Iris pigment epithelial cell (primary cell): Measurements from ENCODE around the gene TRIM9.

Experiments
- DNase-seq: peaks from one replicate; pipeline ENCODE4 v3.0.0-alpha.2; 2011; ENCODE audit warnings: low read depth

TRIM9 gene

GRCh38 chr14:51093371-51094281 is 1.3 kb downstream of the TRIM9 start:
- peak; percentile 9 for DNase-seq

GRCh38 chr14:51092965-51093364 is 1.9 kb downstream of the TRIM9 start:
- no peak for DNase-seq

DNA sequence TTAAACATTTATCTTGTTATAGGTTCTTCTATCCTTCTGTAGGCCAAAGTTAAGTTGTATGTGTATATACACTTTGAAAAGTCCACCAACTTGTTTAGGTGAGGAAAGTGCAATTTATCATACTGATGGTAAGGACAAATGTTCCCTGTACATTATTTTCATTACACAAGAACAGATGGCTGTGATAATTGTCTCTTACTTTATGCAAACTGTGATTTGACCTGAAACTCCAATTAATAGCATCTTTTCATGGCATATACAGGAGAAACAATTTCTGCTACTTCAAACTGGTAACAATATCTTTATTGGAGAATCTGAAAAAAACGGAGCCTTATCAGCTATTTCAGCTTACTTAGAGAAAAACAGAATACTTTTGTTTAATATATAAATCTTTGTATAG is 5.6 kb downstream of the TRIM9 start:
- DNase-seq = no peak

DNA sequence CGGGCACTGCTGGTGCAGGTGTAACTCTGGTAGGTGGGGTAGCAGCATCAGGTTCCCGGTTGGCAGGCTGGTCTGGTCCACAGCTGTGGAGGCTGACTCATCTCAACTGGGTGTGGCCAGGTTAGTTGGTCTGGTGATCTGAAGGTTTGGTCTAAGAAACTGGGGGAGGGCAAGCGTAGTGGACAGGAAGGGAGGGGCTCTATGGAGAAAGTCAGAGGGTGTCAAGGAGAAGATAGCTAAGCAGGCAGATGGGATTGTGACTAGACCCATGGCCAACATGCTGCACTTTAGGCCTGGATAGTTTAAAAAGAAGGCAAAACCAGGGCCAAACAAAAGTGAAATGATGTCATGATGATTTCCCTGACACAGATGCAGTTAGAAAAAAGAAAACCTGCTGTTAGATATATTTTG is 7.9 kb downstream of the TRIM9 start:
- no peak for DNase-seq

DNA sequence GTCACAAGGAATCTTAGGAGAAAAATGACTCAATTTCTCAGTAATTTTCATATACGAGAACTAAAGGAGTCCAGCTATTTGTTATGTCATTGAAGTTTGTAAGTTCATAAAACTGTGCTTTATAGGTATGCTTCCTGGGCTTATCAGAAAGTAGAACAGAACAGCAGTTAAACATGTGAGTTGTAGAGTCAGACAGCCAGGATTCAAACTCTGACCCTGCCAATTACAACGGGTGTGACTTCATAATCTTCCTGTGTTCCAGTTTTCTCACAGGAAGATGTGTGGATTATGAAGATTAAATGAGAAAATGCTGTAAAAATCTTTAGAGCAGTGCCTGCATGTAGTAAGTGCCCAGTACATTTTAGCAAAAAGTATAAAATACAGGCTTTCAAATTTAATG is 8.9 kb downstream of the TRIM9 start:
- no peak for DNase-seq

- DNase-seq = no peak
Measured at GRCh38 chr14:51084962-51085361, 9.9 kb downstream of the TRIM9 start.

DNA sequence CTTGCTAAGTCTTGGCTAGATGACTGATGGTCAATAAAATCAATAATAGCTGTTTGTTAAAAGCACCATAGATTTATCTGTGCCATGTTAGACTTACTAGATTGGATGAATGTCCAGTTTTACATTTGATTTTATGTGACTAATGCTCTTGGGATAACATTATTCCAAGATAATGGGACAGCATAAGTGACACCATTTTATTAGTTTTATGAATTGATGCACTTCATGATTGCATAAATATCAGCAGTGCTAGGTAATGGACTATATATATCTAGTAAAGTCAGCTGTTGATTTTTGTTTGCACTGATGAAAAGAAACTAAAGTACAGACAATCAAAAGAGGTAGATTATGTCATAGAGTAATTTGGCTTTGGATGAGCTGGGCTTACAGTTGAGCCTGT is 10.4 kb downstream of the TRIM9 start:
- no peak for DNase-seq

DNA sequence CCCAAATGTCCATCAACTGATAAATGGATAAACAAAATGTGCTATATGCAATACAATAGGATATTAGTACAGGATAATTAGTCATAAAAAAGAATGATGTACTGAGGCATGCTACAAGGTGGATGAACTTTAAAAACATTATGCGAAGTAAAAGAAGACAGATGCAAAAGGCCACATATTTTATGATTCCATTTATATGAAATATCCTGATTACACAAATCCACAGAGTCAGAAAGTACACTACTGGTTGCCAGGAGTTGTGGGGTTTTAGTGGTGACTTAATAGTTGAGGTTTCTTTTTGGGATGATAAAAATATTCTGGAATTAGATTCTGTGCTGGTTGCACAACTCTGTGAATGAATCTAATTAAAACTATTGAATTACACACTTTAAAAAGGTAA is 12.6 kb downstream of the TRIM9 start:
- peak; percentile 9 for DNase-seq

DNA sequence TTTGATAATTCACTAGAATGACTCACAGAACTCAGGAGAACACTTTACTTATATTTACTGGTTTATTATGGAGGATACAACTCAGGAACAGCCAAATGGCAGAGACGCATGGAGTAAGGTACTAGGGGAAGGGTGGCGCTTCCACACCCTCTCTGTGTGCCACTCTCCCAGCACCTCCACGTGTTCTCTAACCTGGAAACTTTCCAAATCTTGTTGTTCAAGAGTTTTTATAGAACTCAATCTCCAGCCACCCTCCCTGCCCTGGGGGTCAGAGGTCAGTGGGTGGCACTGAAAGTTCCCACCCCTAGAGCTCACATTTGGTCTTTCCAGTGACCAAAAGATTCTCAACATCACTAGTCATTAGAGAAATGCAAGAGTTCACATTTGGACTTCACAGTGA is 13.2 kb downstream of the TRIM9 start:
- DNase-seq = no peak

DNA sequence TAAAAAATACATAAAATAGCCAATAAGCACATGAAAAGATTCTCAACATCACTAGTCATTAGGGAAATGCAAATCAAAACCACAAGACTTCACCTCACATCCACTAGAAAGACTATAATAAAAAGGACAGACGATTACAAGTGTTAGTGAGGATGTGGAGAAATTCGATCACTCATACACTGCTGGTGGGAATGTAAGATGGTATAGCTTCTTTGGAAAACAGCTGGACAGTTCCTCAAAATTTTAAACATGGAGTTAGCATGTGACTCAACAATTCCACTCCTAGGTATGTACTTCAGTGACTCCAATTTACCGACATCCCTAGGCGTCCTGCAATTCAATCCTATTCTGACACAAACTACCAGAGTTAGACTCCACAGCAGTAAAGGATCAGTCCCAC is 13.7 kb downstream of the TRIM9 start:
- DNase-seq = no peak

DNA sequence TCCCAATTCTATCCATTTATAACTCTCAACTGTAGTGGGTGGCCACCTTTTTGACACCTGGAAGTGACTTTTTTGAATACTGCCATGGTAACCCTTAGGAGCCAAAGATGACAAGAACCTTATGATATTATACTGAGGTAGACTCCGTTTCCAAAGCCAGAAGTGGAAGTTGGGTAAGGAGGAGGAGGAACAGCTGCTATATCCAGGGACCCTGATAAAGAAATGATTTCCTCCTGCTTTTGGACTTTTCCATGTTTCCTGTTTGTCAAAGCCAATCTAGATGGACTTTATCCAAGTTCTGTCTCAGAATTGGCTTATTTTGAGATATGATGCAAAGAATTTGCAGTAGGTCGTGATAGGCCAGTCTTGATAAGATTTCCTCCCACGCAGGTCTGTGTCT is 14.3 kb downstream of the TRIM9 start:
- no peak for DNase-seq

- no peak for DNase-seq
Measured at GRCh38 chr14:51079489-51079888, 15.4 kb downstream of the TRIM9 start.

DNA sequence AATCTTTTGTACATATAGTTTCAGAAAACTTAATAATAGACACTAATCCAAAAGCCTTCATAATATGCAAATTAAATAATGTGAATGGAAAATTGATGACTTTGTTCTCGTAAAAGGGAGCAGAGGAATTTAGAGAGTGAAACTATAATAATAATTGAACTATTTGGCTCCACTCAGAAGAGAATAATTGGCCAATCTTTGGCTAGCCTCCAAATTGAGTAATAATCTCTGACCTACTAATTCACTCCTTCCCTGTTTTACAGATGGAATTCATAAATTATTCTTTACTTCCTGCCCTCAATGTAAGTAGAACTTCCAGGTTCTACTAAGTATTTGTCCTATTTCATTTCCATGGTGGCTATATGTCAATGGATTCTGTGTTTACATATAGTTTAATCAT is 15.8 kb downstream of the TRIM9 start:
- peak; percentile 6 for DNase-seq

DNA sequence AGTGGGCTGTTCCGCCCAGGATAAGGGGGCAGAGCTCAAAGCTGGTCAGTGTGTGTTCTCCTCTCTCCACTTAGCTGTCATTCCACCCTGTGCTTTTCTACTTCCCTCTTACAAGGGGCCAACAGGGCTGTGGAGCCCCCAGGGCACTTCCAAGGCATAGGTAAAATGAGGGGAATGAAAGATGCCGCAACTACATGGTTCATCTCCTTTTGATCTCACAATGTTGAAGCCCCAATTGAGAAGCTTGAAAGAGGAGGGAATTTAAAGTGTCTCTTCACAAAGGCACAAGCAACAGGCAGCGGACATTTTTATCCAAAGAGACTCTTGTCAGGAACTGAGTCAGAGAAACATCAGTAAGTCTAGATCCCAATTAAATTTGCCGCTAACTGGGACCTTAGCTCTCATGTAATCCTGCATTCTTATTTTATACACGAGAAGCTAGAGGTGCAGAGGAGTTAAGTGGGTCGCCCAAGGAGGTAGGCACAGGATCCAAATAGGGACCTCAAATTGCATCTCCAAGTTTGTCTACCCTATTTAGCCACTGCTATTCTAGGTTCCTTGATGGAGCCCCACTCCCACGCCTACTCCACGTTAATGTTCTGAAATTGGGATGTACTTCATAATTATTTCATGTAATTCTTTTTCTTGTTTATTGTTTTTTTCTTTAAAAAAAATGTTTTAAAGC is 20.1 kb downstream of the TRIM9 start:
- no peak for DNase-seq

- no peak for DNase-seq
Measured at GRCh38 chr14:51073731-51074130, 21.2 kb downstream of the TRIM9 start.

GRCh38 chr14:51072976-51073375 is 21.9 kb downstream of the TRIM9 start:
- no peak for DNase-seq

DNA sequence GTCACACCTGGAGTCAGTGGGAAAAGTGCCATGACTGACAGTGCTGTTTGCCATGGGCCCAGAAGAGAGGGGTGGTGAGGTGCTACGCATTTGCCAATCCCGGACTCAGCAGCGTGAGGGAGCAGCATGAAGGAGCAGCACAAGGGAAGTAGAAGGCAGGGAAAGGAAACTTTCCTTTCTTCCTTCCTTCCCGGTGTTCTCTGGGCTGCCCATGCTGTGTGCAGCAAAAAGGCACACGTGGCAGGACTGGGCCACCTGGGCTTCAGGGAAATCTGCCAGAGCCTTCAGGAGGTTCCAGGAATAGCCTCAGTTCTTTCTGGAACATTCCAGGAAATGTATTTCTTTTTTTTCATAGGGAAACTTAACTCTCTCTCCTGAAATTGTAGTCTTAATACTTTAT is 23.0 kb downstream of the TRIM9 start:
- no peak for DNase-seq

GRCh38 chr14:51070726-51071125 is 24.2 kb downstream of the TRIM9 start:
- no peak for DNase-seq

DNA sequence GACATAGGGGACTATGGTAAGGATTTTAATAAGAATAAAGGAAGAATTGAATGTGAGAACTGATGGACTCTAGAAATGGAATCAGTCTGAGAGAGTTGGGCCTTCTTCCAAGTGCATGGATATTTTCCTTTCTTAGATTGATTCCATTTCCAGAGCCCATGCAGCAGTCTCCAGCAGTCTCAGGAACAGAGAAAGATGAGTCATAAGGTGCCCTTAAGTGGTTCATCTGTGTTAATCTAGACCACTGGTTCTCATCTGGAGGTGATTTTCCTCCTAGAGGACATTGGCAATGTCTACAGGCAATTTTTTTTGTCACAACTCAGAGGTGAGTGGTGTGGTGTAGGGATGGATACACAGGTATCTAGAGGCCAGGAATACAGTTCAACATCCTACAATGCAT is 25.9 kb downstream of the TRIM9 start:
- no peak for DNase-seq

- no peak for DNase-seq
Measured at GRCh38 chr14:51068268-51068667, 26.6 kb downstream of the TRIM9 start.

- DNase-seq = no peak
Measured at GRCh38 chr14:51067295-51067694, 27.6 kb downstream of the TRIM9 start.

GRCh38 chr14:51066576-51066975 is 28.3 kb downstream of the TRIM9 start:
- DNase-seq = no peak

DNA sequence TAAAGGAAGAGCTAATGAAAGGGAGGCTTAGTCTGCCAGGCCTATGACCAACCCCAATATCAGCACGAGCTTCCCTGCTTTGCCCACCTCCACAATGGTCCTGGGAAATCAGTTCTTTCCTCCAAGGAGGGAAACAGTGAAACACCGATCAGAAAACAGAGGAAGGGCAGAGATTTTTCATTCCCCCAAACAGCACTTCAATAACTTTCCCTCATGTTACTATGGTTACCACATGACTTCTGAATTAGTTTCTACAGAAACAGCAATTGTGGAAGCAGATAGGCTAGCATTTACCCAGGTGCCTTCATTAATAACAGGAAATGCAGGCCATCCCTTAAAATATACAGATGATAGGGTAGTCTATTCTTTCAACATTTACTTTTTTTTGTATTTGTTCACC is 35.9 kb downstream of the TRIM9 start:
- no peak for DNase-seq

DNA sequence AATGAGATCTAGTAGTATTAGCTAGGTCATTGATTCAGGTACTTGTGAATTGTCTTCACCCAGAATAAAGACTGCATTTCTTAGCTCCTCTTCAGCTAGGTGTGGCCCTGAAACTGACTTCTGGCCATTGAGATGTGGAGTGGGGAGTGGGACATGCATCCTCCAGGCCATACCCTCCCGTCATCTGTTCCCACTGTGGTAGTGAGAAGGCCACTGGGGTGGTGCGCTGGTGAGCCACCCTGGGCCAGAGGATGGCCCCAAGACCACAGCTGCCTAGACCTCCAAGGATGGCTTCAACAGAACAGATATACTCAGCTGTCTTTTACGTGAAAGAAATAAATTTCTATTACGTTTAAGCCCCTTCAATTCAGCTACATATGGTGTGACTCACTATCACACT is 36.5 kb downstream of the TRIM9 start:
- no peak for DNase-seq
